Mammary epithelial cell (primary cell): Measurements from ENCODE around the gene PHLDB2.

ENCODE experiments used
- CTCF ChIP-seq, 2 donors: IDR thresholded peaks in 1 of 2; conservative IDR thresholded peaks in 1 of 2; 2 replicates each; pipeline ENCODE4 v1.5.1; 2011 to 2012; ENCODE audit warnings: inconsistent platforms in 2 of 2, low read length in 2 of 2, mild to moderate bottlenecking in 2 of 2, control low read depth in 1 of 2, low read depth in 1 of 2; ENCODE audit not compliant: insufficient read depth in 1 of 2; ENCODE audit errors: extremely low read depth in 1 of 2
- EZH2 ChIP-seq: IDR thresholded peaks from 2 replicates; pipeline ENCODE4 v1.6.1; 2012; ENCODE audit warnings: low read length, inconsistent platforms, borderline replicate concordance

- TF ChIP-seq CTCF (conservative IDR thresholded peaks at IDR 0.05 in 1 of 2, IDR thresholded peaks at IDR 0.05 in 1 of 2; ENCODE audit: extremely low read depth in 1 of 2, insufficient read depth in 1 of 2, low read depth in 1 of 2, low read length in 2 of 2) (no peak), EZH2 (no peak)
These were observed 97.4 kb downstream of the PHLDB2 start for GRCh38 chr3:111956449-111956848.
